ENCODE measurements around the gene ST8SIA6.

GRCh38 chr10:17450024-17450423 is 4.4 kb downstream of the ST8SIA6 start:
- TF ChIP-seq CTCF (IDR thresholded peaks at IDR 0.05): no peak
- TF ChIP-seq POLR2A (IDR thresholded peaks at IDR 0.05): no peak
